HG03108 (cell line): Measurements from ENCODE around the gene KRTAP26-1.

Experiments
- ATAC-seq: cut with Tn5 transposase; IDR thresholded peaks from one replicate; pipeline ENCODE4 v1.9.1; 2021; ENCODE audit warnings: moderate library complexity; ENCODE audit not compliant: unreplicated experiment

Gene KRTAP26-1

GRCh38 chr21:30320215-30320614, at the start of gene KRTAP26-1:
Gene KRTAP26-1, minus strand, starts transcription at chr21:30320315. Its CDS starts 280 bp downstream, at chr21:30320035.
- no peak for ATAC-seq

GRCh38 chr21:30355906-30356305, 35.8 kb upstream of the KRTAP26-1 start:
- no peak for ATAC-seq

- ATAC-seq: no peak
Observed at GRCh38 chr21:30354308-30355005, 34.3 kb upstream of the KRTAP26-1 start.

- ATAC-seq: no peak
Observed at GRCh38 chr21:30351534-30351933, 31.4 kb upstream of the KRTAP26-1 start.

- no peak for ATAC-seq
Observed at GRCh38 chr21:30349572-30349971, 29.5 kb upstream of the KRTAP26-1 start.

GRCh38 chr21:30348506-30348905, 28.4 kb upstream of the KRTAP26-1 start, which contains the start of gene KRTAP23-1:
Gene KRTAP23-1, minus strand, starts transcription at chr21:30348606. Its CDS starts 0 bp downstream, at chr21:30348606.
- no peak for ATAC-seq

- ATAC-seq: no peak
Observed at GRCh38 chr21:30345014-30345413, 24.9 kb upstream of the KRTAP26-1 start.

- ATAC-seq: no peak
Observed at GRCh38 chr21:30340714-30341573, 20.8 kb upstream of the KRTAP26-1 start.

GRCh38 chr21:30338717-30339116, 18.6 kb upstream of the KRTAP26-1 start:
- ATAC-seq: no peak

GRCh38 chr21:30337772-30338171, 17.7 kb upstream of the KRTAP26-1 start:
- ATAC-seq: no peak

- ATAC-seq: no peak
Observed at GRCh38 chr21:30337276-30337744, 17.2 kb upstream of the KRTAP26-1 start, which contains the start of gene KRTAP27-1. Gene KRTAP27-1, minus strand, starts transcription at chr21:30337694. Its CDS starts 26 bp downstream, at chr21:30337668.

- no peak for ATAC-seq
Observed at GRCh38 chr21:30336596-30336995, 16.5 kb upstream of the KRTAP26-1 start.

- ATAC-seq: no peak
Observed at GRCh38 chr21:30333736-30334135, 13.6 kb upstream of the KRTAP26-1 start.

- ATAC-seq: no peak
Observed at GRCh38 chr21:30332681-30333080, 12.6 kb upstream of the KRTAP26-1 start.

GRCh38 chr21:30329203-30329875, 9.2 kb upstream of the KRTAP26-1 start:
- ATAC-seq: no peak

- no peak for ATAC-seq
Observed at GRCh38 chr21:30326390-30326789, 6.3 kb upstream of the KRTAP26-1 start.

- no peak for ATAC-seq
Observed at GRCh38 chr21:30315701-30316100, 4.4 kb downstream of the KRTAP26-1 start.

- no peak for ATAC-seq
Observed at GRCh38 chr21:30306884-30307283, 13.2 kb downstream of the KRTAP26-1 start.

GRCh38 chr21:30305136-30305535, 15.0 kb downstream of the KRTAP26-1 start:
- no peak for ATAC-seq

- ATAC-seq: no peak
Observed at GRCh38 chr21:30289215-30289614, 30.9 kb downstream of the KRTAP26-1 start, which contains the start of gene KRTAP25-1. Gene KRTAP25-1, minus strand, starts transcription at chr21:30289514. Its CDS starts 24 bp downstream, at chr21:30289490.

GRCh38 chr21:30282850-30283249, 37.3 kb downstream of the KRTAP26-1 start, which contains the start of gene KRTAP24-1:
Gene KRTAP24-1, minus strand, starts transcription at chr21:30282950. Its CDS starts 18 bp downstream, at chr21:30282932.
- ATAC-seq: no peak
